Stimulated activated CD4-positive, alpha-beta T cell treated with anti-CD3 and anti-CD28 coated beads, Interleukin-1b, Interleukin-23, amount 100 ng/mL, for 48 hours (primary cell): Measurements from ENCODE around the gene MTRF1.
A peak's percentile ranks its signal among the peaks of the same experiment; 100 is the strongest.
"Not testable (repeated sequence)": the region's sequence is repeated elsewhere in the genome, so short reads cannot be mapped to it uniquely, and the experiment has no call there.

Source experiments
- DNase-seq: peaks from one replicate; pipeline ENCODE4 v3.0.0-alpha.2; 2020

MTRF1 gene

GRCh38 chr13:41220401-41220800, 43.0 kb downstream of the MTRF1 start:
- DNase-seq, result no peak

GRCh38 chr13:41216160-41216559, 47.2 kb downstream of the MTRF1 start:
- no peak for DNase-seq

- no peak for DNase-seq
These were observed 49.5 kb downstream of the MTRF1 start for GRCh38 chr13:41213919-41214318.

- DNase-seq, result no peak
These were observed 50.1 kb downstream of the MTRF1 start for GRCh38 chr13:41213316-41213715.

- DNase-seq, result no peak
These were observed 50.5 kb downstream of the MTRF1 start for GRCh38 chr13:41212881-41213280.

- no peak for DNase-seq
These were observed 52.3 kb downstream of the MTRF1 start for GRCh38 chr13:41211062-41211461.

- DNase-seq, result no peak
These were observed 56.9 kb downstream of the MTRF1 start for GRCh38 chr13:41206467-41206866.

- no peak for DNase-seq
These were observed 59.6 kb downstream of the MTRF1 start for GRCh38 chr13:41203810-41204209.

- no peak for DNase-seq
These were observed 63.2 kb downstream of the MTRF1 start for GRCh38 chr13:41200126-41200525.

GRCh38 chr13:41199526-41199925, 63.9 kb downstream of the MTRF1 start:
- DNase-seq, result no peak

GRCh38 chr13:41199079-41199478, 64.3 kb downstream of the MTRF1 start:
- no peak for DNase-seq

GRCh38 chr13:41196620-41197019, 66.8 kb downstream of the MTRF1 start:
- no peak for DNase-seq

- DNase-seq, result no peak
These were observed 67.4 kb downstream of the MTRF1 start for GRCh38 chr13:41196011-41196410.

- DNase-seq, result peak; percentile 96
These were observed 69.2 kb downstream of the MTRF1 start, which contains the start of gene KBTBD7 for GRCh38 chr13:41193919-41194824. TSS of gene KBTBD7 (minus strand) at chr13:41194569. CDS start at chr13:41194257, 312 bp downstream.

- no peak for DNase-seq
These were observed 69.9 kb downstream of the MTRF1 start for GRCh38 chr13:41193469-41193868.

GRCh38 chr13:41188584-41188983, 74.8 kb downstream of the MTRF1 start:
- no peak for DNase-seq

- no peak for DNase-seq
These were observed 76.9 kb downstream of the MTRF1 start for GRCh38 chr13:41186481-41186880.

- DNase-seq, result no peak
These were observed 81.1 kb downstream of the MTRF1 start for GRCh38 chr13:41182231-41182630.

- no peak for DNase-seq
These were observed 83.7 kb downstream of the MTRF1 start for GRCh38 chr13:41179593-41180250.

- DNase-seq, result no peak
These were observed 85.3 kb downstream of the MTRF1 start for GRCh38 chr13:41178040-41178439.

GRCh38 chr13:41177616-41178015, 85.8 kb downstream of the MTRF1 start:
- no peak for DNase-seq

- not testable (repeated sequence) for DNase-seq
These were observed 87.8 kb downstream of the MTRF1 start for GRCh38 chr13:41175576-41175975.
